Liver (tissue), 9 donors: ENCODE results near the gene HOXA1. TPM values are rescaled to one million over a fixed set of nuclear protein-coding genes. Genes with fewer than 3 reads are reported as not detected.
A peak's percentile ranks its signal among the peaks of the same experiment; 100 is the strongest.

Experiments
- DNase-seq: peaks from one replicate; pipeline ENCODE4 v3.0.0-alpha.2; 2017; ENCODE audit warnings: low spot score
- H3K27ac ChIP-seq, 2 donors: one replicate each; pipeline ENCODE4 v1.7.0; 2013; ENCODE audit warnings: inconsistent platforms in 2 of 2, low read length in 2 of 2, control low read depth in 1 of 2, low read depth in 1 of 2, mild to moderate bottlenecking in 1 of 2
- H3K27me3 ChIP-seq, 4 donors: one replicate each; pipeline versions ENCODE4 v1.6.1 to v1.7.0; 2013; ENCODE audit warnings: low read length in 3 of 4, inconsistent platforms in 1 of 4, mild to moderate bottlenecking in 1 of 4, moderate library complexity in 1 of 4; ENCODE audit not compliant: control insufficient read depth in 4 of 4, insufficient read depth in 4 of 4
- H3K36me3 ChIP-seq, 4 donors: one replicate each; pipeline versions ENCODE4 v1.6.1 to v1.7.0; 2013; ENCODE audit warnings: low read length in 3 of 4, mild to moderate bottlenecking in 3 of 4, low read depth in 1 of 4, moderate library complexity in 1 of 4; ENCODE audit not compliant: control insufficient read depth in 4 of 4, insufficient read depth in 3 of 4
- H3K4me1 ChIP-seq, 4 donors: one replicate each; pipeline versions ENCODE4 v1.6.1 to v1.7.0; 2013; ENCODE audit warnings: low read length in 3 of 4, mild to moderate bottlenecking in 3 of 4, moderate library complexity in 1 of 4; ENCODE audit not compliant: control insufficient read depth in 4 of 4, insufficient read depth in 4 of 4
- H3K4me3 ChIP-seq, 3 donors: one replicate each; pipeline versions ENCODE4 v1.6.1 to v1.7.0; 2013; ENCODE audit warnings: low read length in 3 of 3, control low read depth in 1 of 3, low read depth in 1 of 3, mild to moderate bottlenecking in 1 of 3
- H3K9ac ChIP-seq, 2 donors: one replicate each; pipeline ENCODE4 v1.7.0; 2013; ENCODE audit warnings: low read length in 2 of 2, mild to moderate bottlenecking in 2 of 2, moderate library complexity in 2 of 2, control low read depth in 1 of 2, low read depth in 1 of 2
- H3K9me3 ChIP-seq, 4 donors: one replicate each; pipeline versions ENCODE4 v1.6.1 to v1.7.0; 2013; ENCODE audit warnings: low read length in 3 of 4; ENCODE audit not compliant: control insufficient read depth in 4 of 4
- ATF3 ChIP-seq: IDR thresholded peaks from 2 replicates; pipeline ENCODE4 v1.6.1; 2016; ENCODE audit warnings: antibody characterized with exemption
- CTCF ChIP-seq: fragments of 150-350 bp; IDR thresholded peaks from 2 replicates; pipeline ENCODE4 v1.5.1; 2017; ENCODE audit warnings: improper control_type of control experiment, low read depth, low read length; ENCODE audit not compliant: missing input control
- EGR1 ChIP-seq, 2 donors: IDR thresholded peaks; 2 replicates each; pipeline ENCODE4 v1.6.1; 2016 to 2018; ENCODE audit warnings: antibody characterized with exemption in 2 of 2, low read depth in 2 of 2
- FOXA1 ChIP-seq: IDR thresholded peaks from 2 replicates; pipeline ENCODE4 v1.6.1; 2016; ENCODE audit warnings: antibody characterized with exemption
- FOXA2 ChIP-seq: IDR thresholded peaks from 2 replicates; pipeline ENCODE4 v1.6.1; 2016; ENCODE audit warnings: antibody characterized with exemption
- GABPA ChIP-seq, 2 donors: IDR thresholded peaks in 1 of 2; conservative IDR thresholded peaks in 1 of 2; 2 replicates each; pipeline ENCODE4 v1.6.1; 2016; ENCODE audit warnings: antibody characterized with exemption in 2 of 2, mild to moderate bottlenecking in 1 of 2, moderate library complexity in 1 of 2
- HNF4A ChIP-seq, 2 donors: conservative IDR thresholded peaks; 2 replicates each; pipeline ENCODE4 v1.6.1; 2016; ENCODE audit warnings: antibody characterized with exemption in 2 of 2, mild to moderate bottlenecking in 2 of 2
- HNF4G ChIP-seq: IDR thresholded peaks from 2 replicates; pipeline ENCODE4 v1.6.1; 2016; ENCODE audit warnings: antibody characterized with exemption
- JUND ChIP-seq, 2 donors: IDR thresholded peaks; 2 replicates each; pipeline ENCODE4 v1.6.1; 2016; ENCODE audit warnings: antibody characterized with exemption in 2 of 2
- MAX ChIP-seq: IDR thresholded peaks from 2 replicates; pipeline ENCODE4 v1.6.1; 2016; ENCODE audit warnings: antibody characterized with exemption
- NR2F2 ChIP-seq: IDR thresholded peaks from 2 replicates; pipeline ENCODE4 v1.6.1; 2016; ENCODE audit warnings: antibody characterized with exemption
- RAD21 ChIP-seq, 2 donors: IDR thresholded peaks; 2 replicates each; pipeline ENCODE4 v1.6.1; 2016; ENCODE audit warnings: antibody characterized with exemption in 2 of 2, mild to moderate bottlenecking in 2 of 2
- REST ChIP-seq: IDR thresholded peaks from 2 replicates; pipeline ENCODE4 v1.6.1; 2016; ENCODE audit warnings: antibody characterized with exemption, mild to moderate bottlenecking
- RXRA ChIP-seq, 2 donors: IDR thresholded peaks; 2 replicates each; pipeline ENCODE4 v1.6.1; 2017 to 2018; ENCODE audit warnings: antibody characterized with exemption in 2 of 2, mild to moderate bottlenecking in 1 of 2
- SP1 ChIP-seq: IDR thresholded peaks from 2 replicates; pipeline ENCODE4 v1.6.1; 2018; ENCODE audit warnings: antibody characterized with exemption, mild to moderate bottlenecking
- TAF1 ChIP-seq: conservative IDR thresholded peaks from 2 replicates; pipeline ENCODE4 v1.6.1; 2016; ENCODE audit warnings: antibody characterized with exemption, mild to moderate bottlenecking
- YY1 ChIP-seq: IDR thresholded peaks from 2 replicates; pipeline ENCODE4 v1.6.1; 2016; ENCODE audit warnings: antibody characterized with exemption, mild to moderate bottlenecking
- ZBTB33 ChIP-seq: IDR thresholded peaks from 2 replicates; pipeline ENCODE4 v1.6.1; 2016; ENCODE audit warnings: antibody characterized with exemption
- WGBS: extraction: QIAGEN DNeasy Blood & Tissue Kit; methylation state at CpG from one replicate; pipeline ENCODE4 v1.1.7; 2013; 5-methylcytosine and 5-hydroxymethylcytosine counted together
- polyA plus RNA-seq, 2 donors: library from polyadenylated mRNA; stranded (reverse) in 1 of 2; unstranded in 1 of 2; fragments of 200-250 nt in 1 of 2; fragments of >200 nt in 1 of 2; fragmentation: Nextera tagmentation in 1 of 2; extraction: Ambion mirVana in 1 of 2; gene quantifications; one replicate each; pipeline versions ENCODE4 v1.2.1 to v1.2.3, GENCODE V29; 2013 to 2015
- total RNA-seq, 2 donors: library from RNA; depleted of rRNA; stranded (reverse); fragments of >200 nt; gene quantifications; one replicate each; pipeline ENCODE4 v1.2.3, GENCODE V29; 2014
- donor health status: healthy.
- donor health status: healthy.
- donor health status: healthy.
- donor health status: healthy.
- donor health status: healthy.

Gene HOXA1
- total and polyA plus RNA-seq, 4 donors = 0.08 to 0.28 (median 0.21) TPM

GRCh38 chr7:27107391-27108381, 11.9 kb upstream of the HOXA1 start:
- no peak overlapping the region for H3K9ac ChIP-seq
- no peaks in the 10 kb centered on the region for H3K9me3 ChIP-seq
- H3K27ac ChIP-seq = peak overlapping the region; percentile 71
- H3K4me1 ChIP-seq = peaks cover 0 to 3% (median 1%) of the 10 kb centered on the region in 4 donors
- TF ChIP-seq SP1 (no peak), RXRA (IDR thresholded peaks at IDR 0.05) (no peak), NR2F2 (no peak), TAF1 (no peak), HNF4G (no peak), RAD21 (IDR thresholded peaks at IDR 0.05) (no peak), YY1 (no peak), HNF4A (conservative IDR thresholded peaks at IDR 0.05) (no peak), JUND (IDR thresholded peaks at IDR 0.05) (no peak), FOXA1 (no peak), ATF3 (no peak), GABPA (IDR thresholded peaks at IDR 0.05 in 1 of 2, conservative IDR thresholded peaks at IDR 0.05 in 1 of 2) (no peak), REST (no peak), EGR1 (IDR thresholded peaks at IDR 0.05; ENCODE audit: low read depth in 2 of 2) (no peak), MAX (no peak), FOXA2 (no peak), CTCF (no peak), ZBTB33 (no peak)
- no peaks in the 10 kb centered on the region for H3K36me3 ChIP-seq
- H3K4me3 ChIP-seq = no peak overlapping the region
- peak; percentile 27 for DNase-seq
- H3K27me3 ChIP-seq = peaks cover 0 to 31% (median 7%) of the 10 kb centered on the region in 4 donors
- WGBS = 23% methylated on average over 47 of the region's 47 CpGs
